Measurements from ENCODE around the gene MAP3K15.

MAP3K15 gene

GRCh38 chrX:19403696-19404095 lies 111.6 kb downstream of the MAP3K15 start:
- no peak for DNase-seq (ENCODE audit: low read depth)

GRCh38 chrX:19392703-19393102 lies 122.6 kb downstream of the MAP3K15 start:
- DNase-seq (ENCODE audit: low read depth), result no peak

DNA sequence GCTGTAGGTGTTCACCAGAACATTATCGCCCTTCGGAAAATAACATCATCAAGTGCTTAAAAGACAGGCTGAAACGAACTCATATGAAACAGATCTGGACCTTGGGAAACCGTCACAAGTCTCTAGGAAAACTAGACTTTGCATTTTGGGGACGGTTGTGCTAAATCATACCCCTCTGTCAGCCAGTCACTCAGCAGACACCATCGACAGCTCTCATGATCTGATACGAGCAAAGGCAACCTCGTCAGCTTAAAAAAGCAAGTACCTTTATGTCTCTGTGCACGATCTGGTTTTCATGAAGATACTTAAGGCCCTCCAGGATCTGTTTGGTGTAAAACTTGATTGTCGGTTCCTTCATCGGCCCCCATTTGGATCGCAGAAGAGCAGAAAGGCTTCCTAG lies 123.2 kb downstream of the MAP3K15 start:
- no peak for DNase-seq (ENCODE audit: low read depth)

GRCh38 chrX:19389227-19389845 lies 126.0 kb downstream of the MAP3K15 start:
- no peak for DNase-seq (ENCODE audit: low read depth)

GRCh38 chrX:19388741-19389140 lies 126.6 kb downstream of the MAP3K15 start:
- no peak for DNase-seq (ENCODE audit: low read depth)

DNA sequence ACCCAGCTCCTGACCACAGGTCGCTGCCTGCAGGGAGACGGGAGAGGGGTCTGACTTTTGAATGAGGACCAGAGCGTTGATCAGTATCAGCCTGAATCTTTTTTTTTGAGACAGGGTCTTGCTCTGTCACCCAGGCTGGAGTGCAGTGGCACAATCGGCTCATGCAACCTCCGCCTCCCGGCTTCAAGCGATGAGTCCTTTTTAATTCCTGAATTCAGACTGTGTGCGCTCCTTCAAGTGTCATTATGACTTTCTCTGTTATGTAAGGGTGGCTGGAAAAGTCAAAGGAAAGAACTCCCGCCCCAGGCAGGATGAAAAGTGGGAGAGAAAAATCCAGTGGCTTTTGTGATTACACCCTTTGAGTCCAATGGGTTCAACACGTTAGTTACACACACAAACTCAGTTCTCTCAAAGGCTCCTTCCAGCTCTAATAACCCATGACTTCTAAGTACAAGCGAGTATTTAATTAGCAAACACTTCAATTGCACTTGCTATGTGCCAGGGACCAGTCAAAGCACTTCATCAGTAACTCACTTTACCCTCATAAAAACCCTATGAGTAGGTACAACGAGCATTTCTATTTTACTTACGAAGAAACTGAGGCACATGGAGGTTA lies 127.1 kb downstream of the MAP3K15 start:
- no peak for DNase-seq (ENCODE audit: low read depth)

DNA sequence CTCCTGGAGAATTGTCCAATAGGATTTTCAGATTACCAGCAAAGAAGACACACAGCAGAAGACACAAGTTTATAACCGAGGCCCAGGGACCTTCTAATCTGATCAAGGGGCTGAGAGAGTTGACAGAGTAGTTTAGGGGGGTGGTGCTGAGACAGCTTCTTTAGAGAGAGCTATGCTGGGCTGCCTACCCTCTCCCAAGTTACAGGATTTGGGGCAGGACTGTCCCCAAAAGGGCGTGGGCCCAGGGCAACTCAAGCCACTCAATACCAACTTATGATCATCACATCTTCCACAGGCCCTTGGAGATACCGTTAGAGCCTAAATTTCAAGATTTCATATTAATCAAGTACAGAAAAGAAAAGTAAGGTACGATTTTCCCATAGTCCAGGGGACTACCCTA lies 128.6 kb downstream of the MAP3K15 start:
- DNase-seq (ENCODE audit: low read depth), result no peak

- DNase-seq (ENCODE audit: low read depth), result peak; percentile 25
Measured at GRCh38 chrX:19382555-19383145, 132.7 kb downstream of the MAP3K15 start.

- DNase-seq (ENCODE audit: low read depth), result no peak
Measured at GRCh38 chrX:19381326-19381725, 134.0 kb downstream of the MAP3K15 start.

DNA sequence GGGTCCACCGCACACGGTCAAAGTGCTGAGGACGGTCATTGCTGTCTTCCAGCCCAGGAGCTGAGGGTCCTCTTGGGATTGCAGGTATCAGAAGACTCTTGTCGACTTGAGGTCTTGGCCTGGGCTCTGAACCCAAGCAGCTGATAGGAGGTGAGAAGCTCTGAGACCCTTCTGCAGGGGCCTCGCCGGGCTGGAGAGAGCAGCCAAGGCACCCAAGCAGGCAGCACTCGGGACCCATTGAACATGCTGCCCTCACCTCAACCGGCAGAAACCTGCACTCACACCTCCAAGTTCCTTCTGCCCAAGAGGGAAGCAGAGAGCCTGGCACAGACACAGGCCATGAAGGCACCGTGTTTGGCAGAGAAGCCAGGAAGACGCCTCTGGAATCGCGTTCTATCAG lies 137.5 kb downstream of the MAP3K15 start:
- no peak for DNase-seq (ENCODE audit: low read depth)

DNA sequence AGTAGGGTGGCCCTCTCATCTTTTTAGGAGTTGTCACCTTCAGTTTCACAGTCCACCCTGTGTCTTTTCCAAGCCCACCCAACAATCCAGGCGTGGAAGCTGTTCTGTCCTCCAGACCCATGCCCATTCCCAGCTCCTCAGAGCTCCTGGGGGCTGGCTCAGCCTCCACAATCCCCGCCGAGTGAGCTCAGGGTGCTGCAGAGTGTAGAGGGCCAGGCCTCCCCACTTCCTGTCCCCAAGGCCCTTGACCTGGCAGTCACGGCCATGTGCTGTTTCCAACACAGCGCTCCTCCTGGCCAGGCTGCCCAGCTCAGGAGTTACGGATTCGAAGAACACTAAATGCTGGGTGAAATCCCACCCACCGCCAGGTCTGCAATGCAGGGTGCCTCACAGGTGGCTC lies 139.8 kb downstream of the MAP3K15 start:
- DNase-seq (ENCODE audit: low read depth), result no peak

GRCh38 chrX:19373351-19373891 lies 141.9 kb downstream of the MAP3K15 start:
- no peak for DNase-seq (ENCODE audit: low read depth)

DNA sequence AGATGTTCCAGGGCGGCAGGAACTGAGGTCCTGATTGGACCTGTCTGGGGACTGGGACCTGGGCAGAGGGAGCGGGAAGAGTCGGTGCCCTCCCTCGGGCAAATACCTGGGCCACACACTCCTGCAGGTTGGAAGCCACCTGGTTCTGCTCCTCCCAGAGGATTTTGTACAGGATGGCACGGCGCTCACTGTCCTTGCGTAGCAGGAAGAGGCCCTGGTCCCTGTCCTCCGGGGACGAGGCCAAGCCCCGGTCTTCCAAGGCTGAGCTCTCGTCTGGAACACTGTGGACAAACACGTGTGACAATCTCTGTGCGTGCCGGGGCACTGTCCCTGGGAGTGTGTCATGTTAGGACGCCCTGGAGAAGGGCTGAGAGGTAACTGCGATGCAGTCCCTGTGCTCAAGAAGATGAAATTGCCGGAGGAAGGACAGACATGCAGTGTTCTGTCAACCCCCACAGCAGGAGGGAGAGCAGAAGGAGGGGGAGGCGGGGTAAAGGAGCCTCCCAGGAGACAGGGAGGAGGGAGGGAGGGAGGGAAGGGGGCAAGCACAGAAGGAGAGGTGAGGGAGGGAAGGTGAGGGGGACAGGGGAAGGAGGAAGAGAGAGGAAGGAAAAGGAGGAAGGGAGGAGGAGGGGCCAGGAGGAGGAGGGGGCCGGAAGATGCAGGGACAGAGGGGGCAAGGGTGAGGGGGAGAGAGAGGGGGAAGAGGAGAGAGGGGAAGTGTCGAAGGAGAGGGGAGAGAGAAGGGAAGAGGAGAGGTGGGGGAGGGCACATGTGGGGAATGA lies 142.6 kb downstream of the MAP3K15 start:
- DNase-seq (ENCODE audit: low read depth), result peak; percentile 13

GRCh38 chrX:19372170-19372546 lies 143.2 kb downstream of the MAP3K15 start:
- DNase-seq (ENCODE audit: low read depth), result peak; percentile 67

- peak; percentile 72 for DNase-seq (ENCODE audit: low read depth)
Measured at GRCh38 chrX:19370061-19370460, 145.2 kb downstream of the MAP3K15 start.

GRCh38 chrX:19368576-19368975 lies 146.7 kb downstream of the MAP3K15 start:
- DNase-seq (ENCODE audit: low read depth), result peak; percentile 35

GRCh38 chrX:19361701-19362100 lies 153.6 kb downstream of the MAP3K15 start:
- DNase-seq (ENCODE audit: low read depth), result peak; percentile 34

GRCh38 chrX:19360903-19361302 lies 154.4 kb downstream of the MAP3K15 start:
- DNase-seq (ENCODE audit: low read depth), result no peak

DNA sequence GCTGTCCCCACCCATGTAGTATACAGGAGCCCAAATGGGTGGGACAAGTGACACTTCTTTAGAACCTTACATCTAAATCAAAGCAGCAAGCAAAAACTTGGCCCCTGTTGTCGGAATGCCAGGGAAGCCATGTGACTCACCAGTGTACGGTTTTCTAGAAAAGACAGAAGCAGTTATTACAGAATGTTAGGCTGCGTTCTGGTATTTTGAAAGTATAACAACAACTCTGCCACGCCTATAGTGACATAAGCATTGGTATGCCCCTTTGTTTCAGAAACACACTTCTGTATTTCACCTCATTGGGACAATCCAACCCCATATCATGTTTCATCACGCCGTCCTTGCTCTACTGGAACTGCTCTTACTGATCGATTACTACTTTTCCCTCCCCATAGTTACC lies 156.8 kb downstream of the MAP3K15 start:
- no peak for DNase-seq (ENCODE audit: low read depth)

GRCh38 chrX:19354625-19355024 lies 160.7 kb downstream of the MAP3K15 start:
- no peak for DNase-seq (ENCODE audit: low read depth)

- DNase-seq (ENCODE audit: low read depth), result no peak
Measured at GRCh38 chrX:19350941-19351384, 164.3 kb downstream of the MAP3K15 start.

DNA sequence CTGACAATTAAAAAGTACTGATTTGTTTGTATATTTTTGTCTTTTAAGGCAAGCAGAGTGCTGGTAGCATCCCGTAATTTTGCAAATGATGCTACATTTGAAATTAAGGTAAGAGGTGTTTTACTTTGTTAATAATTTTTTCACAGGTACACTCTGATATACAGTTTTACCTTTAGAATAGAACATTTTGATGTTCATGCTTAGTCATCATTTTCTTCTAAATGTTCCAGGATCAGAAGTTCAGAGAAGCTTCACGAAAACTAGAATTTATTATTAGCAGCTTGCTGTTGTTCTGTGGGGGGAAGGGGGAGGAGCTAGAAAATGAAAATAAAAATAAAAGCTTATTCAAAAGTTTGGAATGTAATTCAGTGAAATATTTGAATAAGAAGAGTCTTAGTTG lies 166.0 kb downstream of the MAP3K15 start:
- DNase-seq (ENCODE audit: low read depth), result no peak

GRCh38 chrX:19347916-19348315 lies 167.4 kb downstream of the MAP3K15 start:
- peak; percentile 46 for DNase-seq (ENCODE audit: low read depth)

All from EH (cell line).